Gastroesophageal sphincter (tissue), 4 donors: ENCODE results near the gene EIF4A2. TPM values are rescaled to one million over a fixed set of nuclear protein-coding genes. Genes with fewer than 3 reads are reported as not detected.
A peak's percentile ranks its signal among the peaks of the same experiment; 100 is the strongest.
"Not testable (repeated sequence)": the region's sequence is repeated elsewhere in the genome, so short reads cannot be mapped to it uniquely, and the experiment has no call there.

ENCODE experiments used
- ATAC-seq: fragments of 150-250 bp; one replicate; pipeline ENCODE4 v1.9.1; 2016; ENCODE audit warnings: mild to moderate bottlenecking, moderate library complexity
- H3K27ac ChIP-seq, 4 donors: fragments of 200-600 bp; sonication (generic) in 3 of 4; 1 replicate in 3 of 4; 2 replicates in 1 of 4; pipeline ENCODE4 v1.5.1; 2016 to 2019
- H3K27me3 ChIP-seq: fragments of 200-600 bp; sonication (generic); one replicate; pipeline ENCODE4 v1.5.1; 2019
- H3K36me3 ChIP-seq, 2 donors: fragments of 200-600 bp; sonication (generic); one replicate each; pipeline ENCODE4 v1.5.1; 2019; ENCODE audit warnings: control low read depth in 1 of 2
- H3K4me1 ChIP-seq, 3 donors: fragments of 200-600 bp; sonication (generic); 1 replicate in 2 of 3; 2 replicates in 1 of 3; pipeline ENCODE4 v1.5.1; 2016 to 2019; ENCODE audit warnings: control low read depth in 2 of 3
- H3K4me3 ChIP-seq, 2 donors: fragments of 200-600 bp; sonication (generic); one replicate each; pipeline ENCODE4 v1.5.1; 2019; ENCODE audit warnings: mild to moderate bottlenecking in 1 of 2, moderate library complexity in 1 of 2
- H3K9me3 ChIP-seq, 3 donors: fragments of 200-600 bp; sonication (generic); one replicate each; pipeline ENCODE4 v1.5.1; 2017 to 2019; ENCODE audit warnings: control low read depth in 2 of 3
- EP300 ChIP-seq: sonication (generic); formaldehyde crosslinking; IDR thresholded peaks from one replicate; pipeline ENCODE4 v1.6.1; 2017; ENCODE audit warnings: antibody characterized with exemption, mild to moderate bottlenecking
- POLR2A ChIP-seq, 2 donors: fragments of 450-650 bp; IDR thresholded peaks; one replicate each; pipeline ENCODE4 v1.6.1; 2017; ENCODE audit warnings: antibody characterized with exemption in 2 of 2, mild to moderate bottlenecking in 2 of 2, moderate library complexity in 1 of 2
- POLR2AphosphoS5 ChIP-seq: sonication (generic); formaldehyde crosslinking; IDR thresholded peaks from one replicate; pipeline ENCODE4 v1.6.1; 2017; ENCODE audit warnings: antibody characterized with exemption
- WGBS, 2 donors: methylation state at CpG; one replicate each; pipeline ENCODE4 v1.1.5; 2018; ENCODE audit warnings: low coverage in 1 of 2; 5-methylcytosine and 5-hydroxymethylcytosine counted together
- total RNA-seq, 4 donors: library from RNA; depleted of rRNA; stranded (reverse); fragments of >200 nt; gene quantifications; one replicate each; pipeline ENCODE4 v1.1.0, GENCODE V29; 2016
- TF ChIP-seq, protein P1 (sequence below), 4 experiments: fragments of 200-600 bp in 2 of 4; fragments of 450-650 bp in 2 of 4; sonication (generic) in 1 of 4; IDR thresholded peaks; one replicate each; pipeline ENCODE4 v1.5.1; 2017 to 2019; ENCODE audit warnings: antibody characterized with exemption in 4 of 4, mild to moderate bottlenecking in 2 of 4, moderate library complexity in 2 of 4

Gene EIF4A2
- total RNA-seq, 4 donors from 2014 or later = 359 to 660 (median 508) TPM

DNA sequence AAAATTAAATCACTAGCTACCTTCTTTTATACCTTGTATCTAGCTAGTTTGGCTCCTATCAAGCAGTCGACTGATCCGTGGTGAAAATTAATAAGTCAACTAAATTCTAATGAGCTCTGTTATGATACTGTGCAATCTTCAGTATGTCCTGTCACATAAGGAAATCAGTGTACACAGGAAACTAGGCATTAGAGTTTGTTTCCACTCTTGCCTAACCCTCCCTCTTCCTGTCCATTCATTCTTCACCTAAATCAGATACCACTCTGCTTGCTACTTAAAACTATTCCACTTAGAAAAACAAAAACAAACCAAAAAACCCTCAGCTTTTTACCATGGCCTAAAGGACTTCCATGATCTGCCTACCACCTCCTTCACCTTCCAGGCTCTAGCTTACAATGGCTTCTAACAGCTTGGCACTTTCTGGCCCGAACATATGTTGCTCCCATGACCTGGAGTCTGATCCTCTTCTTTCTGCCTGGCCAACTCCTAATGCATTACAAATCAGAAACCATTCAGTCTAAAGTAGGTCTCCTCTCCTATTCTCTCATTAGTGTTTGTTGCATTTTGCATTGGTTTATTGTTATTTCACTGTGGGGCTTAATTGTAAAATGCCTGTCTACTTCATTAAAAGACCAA lies 15.0 kb downstream of the EIF4A2 start:
- Histone ChIP-seq H3K27me3 (no peaks in the 10 kb centered on the region), H3K4me1 (no peaks in the 10 kb centered on the region), H3K36me3 (peaks cover 0 to 80% of the 10 kb centered on the region in 2 donors), H3K4me3 (no peak overlapping the region), H3K27ac (no peak overlapping the region), H3K9me3 (no peaks in the 10 kb centered on the region)
- 74 to 88% methylated on average over 3 of the region's 3 CpGs for WGBS, 2 donors
- no peak for ATAC-seq
- no peak for TF ChIP-seq POLR2A (IDR thresholded peaks at IDR 0.05)

GRCh38 chr3:186800285-186800684 lies 16.9 kb downstream of the EIF4A2 start:
- Histone ChIP-seq H3K9me3 (no peaks in the 10 kb centered on the region), H3K4me1 (peaks cover under 1 to 8% (median 2%) of the 10 kb centered on the region in 3 donors), H3K27ac (no peak overlapping the region), H3K27me3 (no peaks in the 10 kb centered on the region), H3K36me3 (peaks cover 0 to 69% of the 10 kb centered on the region in 2 donors), H3K4me3 (no peak overlapping the region)
- TF ChIP-seq POLR2AphosphoS5 = no peak
- TF ChIP-seq POLR2A (IDR thresholded peaks at IDR 0.05) = no peak
- TF ChIP-seq, protein P1, sequence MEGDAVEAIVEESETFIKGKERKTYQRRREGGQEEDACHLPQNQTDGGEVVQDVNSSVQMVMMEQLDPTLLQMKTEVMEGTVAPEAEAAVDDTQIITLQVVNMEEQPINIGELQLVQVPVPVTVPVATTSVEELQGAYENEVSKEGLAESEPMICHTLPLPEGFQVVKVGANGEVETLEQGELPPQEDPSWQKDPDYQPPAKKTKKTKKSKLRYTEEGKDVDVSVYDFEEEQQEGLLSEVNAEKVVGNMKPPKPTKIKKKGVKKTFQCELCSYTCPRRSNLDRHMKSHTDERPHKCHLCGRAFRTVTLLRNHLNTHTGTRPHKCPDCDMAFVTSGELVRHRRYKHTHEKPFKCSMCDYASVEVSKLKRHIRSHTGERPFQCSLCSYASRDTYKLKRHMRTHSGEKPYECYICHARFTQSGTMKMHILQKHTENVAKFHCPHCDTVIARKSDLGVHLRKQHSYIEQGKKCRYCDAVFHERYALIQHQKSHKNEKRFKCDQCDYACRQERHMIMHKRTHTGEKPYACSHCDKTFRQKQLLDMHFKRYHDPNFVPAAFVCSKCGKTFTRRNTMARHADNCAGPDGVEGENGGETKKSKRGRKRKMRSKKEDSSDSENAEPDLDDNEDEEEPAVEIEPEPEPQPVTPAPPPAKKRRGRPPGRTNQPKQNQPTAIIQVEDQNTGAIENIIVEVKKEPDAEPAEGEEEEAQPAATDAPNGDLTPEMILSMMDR (IDR thresholded peaks at IDR 0.05) = no peak
- ATAC-seq = no peak
- WGBS, 2 donors = 93 to 100% methylated on average over 1 of the region's 1 CpG

- Histone ChIP-seq H3K27ac (no peak overlapping the region), H3K36me3 (peaks cover 0 to 54% of the 10 kb centered on the region in 2 donors), H3K27me3 (no peaks in the 10 kb centered on the region), H3K4me3 (no peak overlapping the region), H3K9me3 (no peaks in the 10 kb centered on the region), H3K4me1 (peaks cover 3 to 24% (median 7%) of the 10 kb centered on the region in 3 donors)
- no peak for ATAC-seq
- WGBS, 2 donors = 44% methylated on average over 1 of the region's 3 CpGs; no CpG with 5 or more reads in 1 of the 2 donors
- TF ChIP-seq POLR2AphosphoS5 (no peak), EP300 (no peak), POLR2A (IDR thresholded peaks at IDR 0.05) (no peak)
- TF ChIP-seq, protein P1 (IDR thresholded peaks at IDR 0.05) = no peak
Measured at GRCh38 chr3:186802701-186803100, 19.3 kb downstream of the EIF4A2 start.

GRCh38 chr3:186803447-186803846 lies 20.1 kb downstream of the EIF4A2 start:
- H3K9me3 ChIP-seq, ATAC-seq, H3K27me3 ChIP-seq, H3K4me3 ChIP-seq, H3K27ac ChIP-seq: not testable (repeated sequence)
- 63 to 81% methylated on average over 1 to 3 of the region's 4 CpGs for WGBS, 2 donors
- Histone ChIP-seq H3K4me1 (peaks cover 3 to 24% (median 7%) of the 10 kb centered on the region in 3 donors), H3K36me3 (peaks cover 0 to 46% of the 10 kb centered on the region in 2 donors)

GRCh38 chr3:186806089-186807055 lies 23.0 kb downstream of the EIF4A2 start, which contains the start of gene RFC4:
Gene RFC4 (minus strand): TSS chr3:186806482. CDS start chr3:186804713, 1,769 bp downstream.
- H3K9me3 ChIP-seq = no peaks in the 10 kb centered on the region
- H3K36me3 ChIP-seq = peaks cover 0 to 21% of the 10 kb centered on the region in 2 donors
- ATAC-seq = peak; percentile 95
- peak within 1 kb of the TSS; percentile 56 to 58 for H3K4me3 ChIP-seq
- 2 to 3% methylated on average over 7 to 8 of the region's 70 CpGs for WGBS, 2 donors
- TF ChIP-seq POLR2AphosphoS5 (peak; percentile 84), POLR2A (IDR thresholded peaks at IDR 0.05) (peak; percentile 33 to 59), EP300 (no peak)
- TF ChIP-seq, protein P1 (IDR thresholded peaks at IDR 0.05) = peak in 1 of 4 experiments; percentile 4
- H3K27ac ChIP-seq = peak within 1 kb of the TSS; percentile 52 to 96 (median 87)
- H3K27me3 ChIP-seq = no peaks in the 10 kb centered on the region
- H3K4me1 ChIP-seq = peaks cover 3 to 24% (median 7%) of the 10 kb centered on the region in 3 donors
